Activated CD4-positive, alpha-beta memory T cell treated with anti-CD3 and anti-CD28 coated beads for 36 hours (primary cell): ENCODE results near the gene ANTXRL. TPM values are rescaled to one million over a fixed set of nuclear protein-coding genes. Genes with fewer than 3 reads are reported as not detected.
A peak's percentile ranks its signal among the peaks of the same experiment; 100 is the strongest.
"Not testable (repeated sequence)": the region's sequence is repeated elsewhere in the genome, so short reads cannot be mapped to it uniquely, and the experiment has no call there.

ENCODE experiments used
- CTCF ChIA-PET: fragments of 350-600 bp; sonication (Branson Sonifier 250); formaldehyde crosslinking; loops from one replicate; lab custom pipeline; 2021; ENCODE audit warnings: antibody characterized with exemption, inconsistent platforms; lab: Charles Lee
- POLR2A ChIA-PET: fragments of 350-600 bp; sonication (Branson Sonifier 250); formaldehyde crosslinking; loops from one replicate; lab custom pipeline; 2021; ENCODE audit warnings: antibody characterized with exemption; lab: Charles Lee
- DNase-seq: peaks from one replicate; pipeline ENCODE4 v3.0.0-alpha.2; 2020
- H3K27ac Mint-ChIP-seq: one replicate; pipeline ENCODE4 v1.8.0; 2021; ENCODE audit warnings: mixed read lengths
- H3K27me3 Mint-ChIP-seq: one replicate; pipeline ENCODE4 v1.8.0; 2021; ENCODE audit warnings: mixed read lengths
- H3K36me3 Mint-ChIP-seq: one replicate; pipeline ENCODE4 v1.8.0; 2021; ENCODE audit warnings: mixed read lengths
- H3K4me1 Mint-ChIP-seq: one replicate; pipeline ENCODE4 v1.8.0; 2021; ENCODE audit warnings: low read depth, mixed read lengths
- H3K4me3 Mint-ChIP-seq: one replicate; pipeline ENCODE4 v1.8.0; 2021; ENCODE audit warnings: mild to moderate bottlenecking, mixed read lengths
- H3K9me3 Mint-ChIP-seq: one replicate; pipeline ENCODE4 v1.8.0; 2021; ENCODE audit warnings: mixed read lengths
- intact Hi-C: fragments of 100-400 bp; cut with micrococcal nuclease; formaldehyde crosslinking; loops from one replicate; pipeline ENCODE4 v1.15.1; 2023
- total RNA-seq, 2 experiments: library from RNA; stranded (reverse); gene quantifications; one replicate each; pipeline ENCODE4 v1.2.3, GENCODE V29; 2021

The ANTXRL gene
- total RNA-seq, 2 experiments from 2014 or later: not detected

- H3K27me3 Mint-ChIP-seq, H3K4me3 Mint-ChIP-seq, CTCF ChIA-PET, intact Hi-C loops, H3K4me1 Mint-ChIP-seq, POLR2A ChIA-PET, H3K27ac Mint-ChIP-seq, H3K9me3 Mint-ChIP-seq, H3K36me3 Mint-ChIP-seq: not testable (repeated sequence)
- peak; percentile 3 for DNase-seq
Measured at GRCh38 chr10:46249617-46250344, 37.0 kb upstream of the ANTXRL start.

GRCh38 chr10:46250481-46250880, 36.3 kb upstream of the ANTXRL start:
- CTCF ChIA-PET: no interaction called here
- POLR2A ChIA-PET: no interaction called here
- intact Hi-C loops: no loop called here
- Mint-ChIP-seq H3K9me3 (no peaks in the 10 kb centered on the region), H3K4me3 (no peak overlapping the region), H3K27ac (no peak overlapping the region), H3K36me3 (peaks cover 5% of the 10 kb centered on the region), H3K27me3 (no peaks in the 10 kb centered on the region), H3K4me1 (no peaks in the 10 kb centered on the region)
- no peak for DNase-seq

DNA sequence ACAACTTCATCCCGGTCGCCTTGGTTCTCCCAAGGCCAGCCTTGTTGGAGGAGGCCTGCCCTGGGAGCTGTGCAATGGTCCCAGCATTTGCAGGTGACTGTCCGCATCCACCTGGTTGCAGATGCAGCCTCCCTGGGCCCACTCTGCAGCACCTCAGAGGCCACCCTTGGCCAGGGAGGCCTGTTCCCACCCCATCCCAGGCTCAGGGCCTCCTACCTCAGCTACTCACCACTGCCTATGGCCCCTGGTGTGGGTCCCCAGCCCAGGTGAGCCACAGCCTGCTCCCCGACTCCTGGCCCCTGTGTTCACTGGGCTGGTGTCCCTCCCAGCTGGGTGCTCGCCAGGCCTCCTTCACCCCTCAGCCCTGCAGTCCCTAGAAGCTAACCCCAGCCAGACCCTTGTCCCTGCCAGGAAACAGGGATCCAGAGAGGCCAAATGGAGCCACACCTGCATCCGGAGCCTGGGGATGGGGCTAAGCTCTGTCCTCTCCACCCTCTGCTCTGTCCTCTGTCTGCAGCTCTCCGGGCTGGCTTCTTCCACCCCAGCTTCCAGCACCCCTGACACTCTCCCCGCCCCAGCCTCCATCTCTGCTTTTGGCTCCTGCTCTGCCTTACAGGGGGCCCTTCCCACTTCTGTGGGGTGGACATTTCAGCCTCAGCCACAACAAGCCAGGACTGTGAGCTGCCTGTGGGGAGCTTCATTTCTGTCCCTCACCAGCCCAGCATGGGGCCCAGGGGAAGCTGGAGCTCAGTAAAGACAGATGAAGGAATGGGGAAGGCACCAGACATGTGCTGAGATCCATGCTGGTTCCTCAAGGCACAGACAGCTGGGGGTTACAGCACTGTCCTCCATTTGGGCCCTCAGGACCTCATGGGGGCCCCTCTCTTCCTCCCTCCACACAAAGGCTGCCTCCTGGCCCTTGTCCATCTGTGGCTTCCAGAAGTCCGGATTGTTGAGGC, 35.6 kb upstream of the ANTXRL start:
- Mint-ChIP-seq H3K36me3 (peaks cover 1% of the 10 kb centered on the region), H3K4me1 (peaks cover 3% of the 10 kb centered on the region), H3K27ac (no peak overlapping the region), H3K27me3 (no peaks in the 10 kb centered on the region), H3K4me3 (no peak overlapping the region), H3K9me3 (no peaks in the 10 kb centered on the region)
- intact Hi-C loops: no loop called here
- ChIA-PET POLR2A (no interaction called here), CTCF (interaction anchor here (1.0 kb wide), 1 partner anchor 25 kb away, joined by 3 read pairs; no protein-coding TSS in a partner anchor)
- no peak for DNase-seq

GRCh38 chr10:46251857-46252847, 34.6 kb upstream of the ANTXRL start:
- DNase-seq: no peak
- ChIA-PET POLR2A (no interaction called here), CTCF (interaction anchor here (1.0 kb wide), 1 partner anchor 26 kb away, joined by 3 read pairs; no protein-coding TSS in a partner anchor)
- H3K4me3 Mint-ChIP-seq: no peak overlapping the region
- intact Hi-C loops: no loop called here
- no peaks in the 10 kb centered on the region for H3K9me3 Mint-ChIP-seq
- no peak overlapping the region for H3K27ac Mint-ChIP-seq
- H3K27me3 Mint-ChIP-seq: no peaks in the 10 kb centered on the region
- H3K4me1 Mint-ChIP-seq: peaks cover 5% of the 10 kb centered on the region
- H3K36me3 Mint-ChIP-seq: peaks cover 1% of the 10 kb centered on the region

DNA sequence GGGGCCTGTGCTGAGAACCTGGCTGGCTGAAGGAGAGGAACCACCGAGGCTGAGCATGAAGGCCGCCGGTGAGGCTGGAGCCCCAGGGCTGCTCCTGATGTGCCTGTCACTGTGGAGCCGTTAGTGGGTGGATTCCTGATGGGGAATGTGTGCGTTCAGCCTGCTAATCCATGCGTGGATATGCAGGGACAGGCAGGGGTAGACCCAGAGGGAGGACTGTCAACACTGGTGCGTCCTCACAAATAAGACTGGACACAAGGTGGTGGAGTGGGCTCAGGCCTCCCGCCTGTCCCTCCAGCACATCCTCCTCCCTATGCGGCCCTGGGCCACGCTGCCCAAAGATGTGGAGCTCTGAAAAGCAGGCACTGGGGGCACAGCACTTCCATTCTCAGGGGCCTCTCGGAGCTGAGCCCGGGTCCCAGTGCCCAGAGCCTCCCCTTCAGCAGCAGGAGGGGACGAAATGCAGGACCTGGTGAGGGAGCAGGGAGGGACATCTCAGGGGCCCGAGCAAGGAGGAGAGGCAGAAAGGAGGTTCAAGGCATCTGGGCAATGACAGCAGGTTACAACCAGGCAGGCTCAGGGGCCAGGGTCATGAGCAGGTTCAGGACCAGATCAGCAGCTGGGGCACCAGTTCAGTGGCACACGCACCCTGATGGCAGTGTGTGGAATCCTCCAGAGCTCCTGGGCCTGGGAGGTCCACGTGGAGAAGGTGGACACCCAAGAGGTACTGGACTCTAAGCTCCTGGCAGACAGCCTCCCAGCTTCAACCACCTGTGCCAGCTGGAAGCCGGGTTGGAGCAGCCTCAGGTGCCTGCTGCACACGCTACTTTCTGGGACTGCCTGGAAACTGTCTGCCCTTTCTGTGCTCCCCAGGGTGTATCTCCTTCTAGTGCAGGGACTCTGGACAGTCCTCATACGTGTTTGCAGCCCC, 33.5 kb upstream of the ANTXRL start:
- DNase-seq: no peak
- Mint-ChIP-seq H3K27me3 (no peaks in the 10 kb centered on the region), H3K4me3 (no peak overlapping the region), H3K4me1 (peaks cover 12% of the 10 kb centered on the region), H3K36me3 (peaks cover 1% of the 10 kb centered on the region), H3K9me3 (no peaks in the 10 kb centered on the region), H3K27ac (no peak overlapping the region)
- intact Hi-C loops: loop anchor here (2.0 kb wide), 1 partner anchor 15 kb away; no protein-coding TSS in a partner anchor
- ChIA-PET POLR2A (no interaction called here), CTCF (no interaction called here)

DNA sequence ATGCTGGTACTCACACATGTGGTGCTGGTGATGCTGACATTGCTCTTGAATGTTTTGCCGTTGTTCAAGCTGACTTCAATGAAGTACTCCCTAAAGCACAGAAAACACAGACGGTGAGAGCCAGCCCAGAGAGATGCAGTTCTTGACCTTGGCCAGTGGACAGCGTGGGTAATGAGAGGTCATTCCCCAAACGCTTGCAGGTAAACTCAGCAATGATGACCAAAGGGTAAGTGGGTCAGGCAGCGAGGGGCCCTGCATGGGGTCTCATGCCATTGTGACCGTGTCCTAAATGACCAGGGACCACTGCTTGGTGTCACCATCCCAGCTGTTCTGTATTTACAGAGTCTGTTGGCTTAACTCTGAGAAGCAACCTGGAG, 32.8 kb upstream of the ANTXRL start:
- H3K4me3 Mint-ChIP-seq: no peak overlapping the region
- H3K27ac Mint-ChIP-seq: no peak overlapping the region
- H3K4me1 Mint-ChIP-seq: peaks cover 17% of the 10 kb centered on the region
- H3K9me3 Mint-ChIP-seq: no peaks in the 10 kb centered on the region
- no peak for DNase-seq
- H3K27me3 Mint-ChIP-seq: no peaks in the 10 kb centered on the region
- POLR2A ChIA-PET: no interaction called here
- H3K36me3 Mint-ChIP-seq: peaks cover 1% of the 10 kb centered on the region
- intact Hi-C loops: loop anchor here (2.0 kb wide), 1 partner anchor 15 kb away; no protein-coding TSS in a partner anchor
- CTCF ChIA-PET: no interaction called here

DNA sequence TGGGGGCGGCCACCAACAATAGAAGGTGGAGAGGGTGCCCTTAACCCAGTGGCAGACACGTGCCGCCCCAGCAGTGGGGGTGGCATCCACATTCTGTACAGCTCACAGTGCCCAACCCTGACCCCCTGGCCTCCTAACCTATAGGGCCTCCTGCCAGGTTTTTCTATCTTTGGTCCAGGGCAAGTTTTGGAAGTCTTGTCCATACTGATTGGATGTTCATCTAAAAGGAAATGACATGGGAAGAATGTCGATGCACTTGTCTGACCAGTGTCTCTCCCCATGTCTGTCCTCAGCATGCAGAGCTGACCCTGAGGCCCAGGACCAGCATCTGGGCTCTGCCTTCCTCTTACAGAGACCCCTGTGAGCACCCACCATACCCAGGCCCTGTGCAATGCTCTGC, 32.3 kb upstream of the ANTXRL start:
- POLR2A ChIA-PET: no interaction called here
- Mint-ChIP-seq H3K9me3 (no peaks in the 10 kb centered on the region), H3K27ac (no peak overlapping the region), H3K36me3 (peaks cover 1% of the 10 kb centered on the region), H3K27me3 (no peaks in the 10 kb centered on the region), H3K4me3 (no peak overlapping the region), H3K4me1 (peaks cover 17% of the 10 kb centered on the region)
- intact Hi-C loops: loop anchor here (2.0 kb wide), 1 partner anchor 16 kb away; no protein-coding TSS in a partner anchor
- CTCF ChIA-PET: no interaction called here
- no peak for DNase-seq

DNA sequence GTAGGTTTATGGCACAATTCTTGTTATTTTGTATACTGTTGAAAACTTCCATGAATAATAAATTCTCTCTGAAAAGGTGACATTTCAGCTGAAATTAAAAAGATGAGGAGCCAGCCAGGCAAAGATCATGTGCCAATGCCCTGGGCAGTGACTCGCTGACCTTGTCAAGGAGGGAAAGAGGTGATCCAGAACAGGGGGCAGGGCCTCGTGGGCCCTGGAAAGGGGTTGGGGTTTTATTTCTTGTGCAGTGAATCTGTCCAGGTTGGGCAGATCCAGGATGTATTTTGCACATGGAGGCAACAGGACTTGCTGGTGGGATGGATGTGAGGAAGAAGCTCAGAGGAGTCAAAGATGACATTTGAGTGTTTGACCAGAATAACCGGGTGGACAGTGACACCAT, 31.6 kb upstream of the ANTXRL start:
- H3K4me1 Mint-ChIP-seq: peaks cover 17% of the 10 kb centered on the region
- intact Hi-C loops: loop anchor here (2.0 kb wide), 1 partner anchor 16 kb away; no protein-coding TSS in a partner anchor
- H3K9me3 Mint-ChIP-seq, DNase-seq, H3K4me3 Mint-ChIP-seq, H3K27ac Mint-ChIP-seq, POLR2A ChIA-PET, H3K36me3 Mint-ChIP-seq, H3K27me3 Mint-ChIP-seq: not testable (repeated sequence)
- CTCF ChIA-PET: interaction anchor here (0.6 to 1.7 kb wide), 3 partner anchors 14 to 444 kb away, joined by 3 to 8 read pairs (median 5); no protein-coding TSS in a partner anchor

DNA sequence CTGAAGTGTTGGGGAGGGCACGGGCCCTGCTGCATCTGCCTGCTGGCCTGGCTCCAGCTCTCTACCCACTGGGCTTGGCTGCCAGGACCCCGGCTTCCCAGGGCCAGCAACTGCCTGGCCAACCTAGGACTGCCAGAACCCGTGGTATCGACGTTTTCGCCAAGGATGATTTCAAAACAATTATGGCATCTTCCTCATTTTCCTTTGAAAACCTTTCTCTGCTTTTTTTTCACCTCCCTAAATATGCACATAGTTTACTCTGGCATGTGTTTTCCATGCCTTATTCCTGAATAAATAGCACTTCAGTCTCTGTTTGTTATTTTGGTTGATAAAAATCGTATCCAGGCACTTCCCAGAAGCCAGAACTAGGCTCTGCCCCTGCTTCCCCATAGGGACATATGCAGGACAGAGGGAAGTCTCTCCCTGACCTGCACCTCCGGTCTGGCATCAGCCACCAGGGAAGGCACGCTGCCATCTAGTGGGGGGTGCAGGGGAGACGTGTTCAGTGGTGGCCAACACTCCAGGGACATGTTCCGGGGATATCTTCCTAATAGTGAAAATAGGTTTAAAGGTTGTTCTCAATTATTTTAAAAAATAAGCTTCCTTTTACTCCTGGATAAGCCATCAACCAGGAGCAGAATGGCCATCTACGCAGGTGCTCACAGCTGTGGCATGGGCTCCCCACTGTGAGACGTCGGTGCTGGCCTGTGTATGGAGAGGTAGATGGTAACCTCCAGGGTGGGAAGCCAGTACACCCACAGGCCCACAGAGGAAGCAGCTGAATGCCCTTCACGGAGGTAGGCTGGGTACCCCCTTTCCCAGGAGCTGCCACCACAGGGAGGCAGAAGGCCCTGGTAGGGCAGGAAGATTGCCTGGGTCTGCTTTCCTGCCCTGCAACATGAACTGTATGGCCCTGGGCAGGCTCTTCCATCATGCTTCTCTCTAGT, 30.7 kb upstream of the ANTXRL start:
- Mint-ChIP-seq H3K4me3 (no peak overlapping the region), H3K36me3 (peaks cover under 1% of the 10 kb centered on the region), H3K4me1 (peaks cover 21% of the 10 kb centered on the region), H3K27ac (no peak overlapping the region), H3K27me3 (no peaks in the 10 kb centered on the region), H3K9me3 (no peaks in the 10 kb centered on the region)
- CTCF ChIA-PET: interaction anchor here (0.6 to 1.7 kb wide), 4 partner anchors 9 to 445 kb away, joined by 3 to 8 read pairs (median 4); no protein-coding TSS in a partner anchor
- POLR2A ChIA-PET: no interaction called here
- peak; percentile 69 for DNase-seq
- intact Hi-C loops: loop anchor here (2.0 kb wide), 1 partner anchor 17 kb away; no protein-coding TSS in a partner anchor

DNA sequence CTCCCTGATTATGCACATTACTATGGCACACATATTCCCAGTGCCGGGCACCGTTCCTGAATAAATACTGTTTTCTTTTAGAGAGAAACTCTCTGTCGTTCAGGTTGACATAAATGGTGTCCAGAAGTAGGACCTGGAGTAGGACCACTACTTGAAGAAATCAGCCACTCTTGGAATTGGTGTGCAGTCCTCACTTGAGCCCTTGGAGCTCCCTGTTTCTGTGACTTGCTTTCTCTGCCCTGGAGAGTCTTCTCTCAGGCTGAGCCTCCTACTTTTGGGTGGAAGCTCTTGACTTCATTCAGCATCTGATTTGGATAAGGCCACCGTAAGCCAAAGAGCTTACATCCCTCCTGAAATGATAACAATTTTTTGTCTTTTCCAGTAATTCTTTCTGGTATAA, 29.7 kb upstream of the ANTXRL start:
- H3K27me3 Mint-ChIP-seq: no peaks in the 10 kb centered on the region
- no peak overlapping the region for H3K4me3 Mint-ChIP-seq
- no peaks in the 10 kb centered on the region for H3K9me3 Mint-ChIP-seq
- peaks cover 26% of the 10 kb centered on the region for H3K4me1 Mint-ChIP-seq
- H3K27ac Mint-ChIP-seq: no peak overlapping the region
- CTCF ChIA-PET: interaction anchor here (0.9 kb wide), 1 partner anchor 8 kb away, joined by 4 read pairs; no protein-coding TSS in a partner anchor
- peaks cover 5% of the 10 kb centered on the region for H3K36me3 Mint-ChIP-seq
- intact Hi-C loops: no loop called here
- no peak for DNase-seq
- POLR2A ChIA-PET: no interaction called here
